Measurements from ENCODE around the gene LIPK. TPM values are rescaled to one million over a fixed set of nuclear protein-coding genes. Genes with fewer than 3 reads are reported as not detected.
"Not testable (repeated sequence)": the region's sequence is repeated elsewhere in the genome, so short reads cannot be mapped to it uniquely, and the experiment has no call there.

LIPK gene
- total RNA-seq, 6 experiments from 2014 or later, result not detected

- no peaks in the 10 kb centered on the region for H3K9me3 Mint-ChIP-seq
- no peak overlapping the region for H3K4me3 Mint-ChIP-seq
- no peaks in the 10 kb centered on the region for H3K36me3 Mint-ChIP-seq (ENCODE audit: low read depth)
- H3K4me1 Mint-ChIP-seq (ENCODE audit: low read depth), result peaks cover 15% of the 10 kb centered on the region
- TF ChIP-seq CTCF (IDR thresholded peaks at IDR 0.05), result no peak
- no peak overlapping the region for H3K27ac Mint-ChIP-seq
- DNase-seq, result no peak
- H3K27me3 Mint-ChIP-seq (ENCODE audit: insufficient read depth), result no peaks in the 10 kb centered on the region; the same call in 1 of the 2 replicates
Observed at GRCh38 chr10:88733215-88733614, 27.2 kb downstream of the LIPK start.

- Mint-ChIP-seq H3K4me1 (ENCODE audit: low read depth) (peaks cover 15% of the 10 kb centered on the region), H3K27ac (peak overlapping the region; percentile 67), H3K36me3 (ENCODE audit: low read depth) (no peaks in the 10 kb centered on the region), H3K27me3 (ENCODE audit: insufficient read depth) (peaks cover 7% of the 10 kb centered on the region; the same call in 1 of the 2 replicates), H3K9me3 (no peaks in the 10 kb centered on the region), H3K4me3 (no peak overlapping the region; the same call in 1 of the 2 replicates)
- TF ChIP-seq CTCF (IDR thresholded peaks at IDR 0.05), result no peak
- DNase-seq, result peak; percentile 12
Observed at GRCh38 chr10:88735661-88736060, 29.6 kb downstream of the LIPK start.

GRCh38 chr10:88741921-88742320 is 35.9 kb downstream of the LIPK start:
- not testable (repeated sequence) for H3K4me1 Mint-ChIP-seq (ENCODE audit: low read depth); H3K4me3 Mint-ChIP-seq; H3K36me3 Mint-ChIP-seq (ENCODE audit: low read depth); DNase-seq; H3K9me3 Mint-ChIP-seq; H3K27ac Mint-ChIP-seq
- peaks cover 25% of the 10 kb centered on the region for H3K27me3 Mint-ChIP-seq (ENCODE audit: insufficient read depth)

- H3K27ac Mint-ChIP-seq, result no peak overlapping the region
- no peaks in the 10 kb centered on the region for H3K36me3 Mint-ChIP-seq (ENCODE audit: low read depth)
- DNase-seq, result no peak
- H3K4me3 Mint-ChIP-seq, result no peak overlapping the region
- H3K27me3 Mint-ChIP-seq (ENCODE audit: insufficient read depth), result peaks cover 29% of the 10 kb centered on the region
- H3K4me1 Mint-ChIP-seq (ENCODE audit: low read depth), result no peaks in the 10 kb centered on the region
- TF ChIP-seq CTCF (IDR thresholded peaks at IDR 0.05), result no peak
- H3K9me3 Mint-ChIP-seq, result peaks cover 10% of the 10 kb centered on the region
Observed at GRCh38 chr10:88742448-88742847, 36.4 kb downstream of the LIPK start.

- H3K9me3 Mint-ChIP-seq, result peaks cover 14% of the 10 kb centered on the region
- no peak overlapping the region for H3K27ac Mint-ChIP-seq
- H3K4me3 Mint-ChIP-seq, result no peak overlapping the region
- H3K36me3 Mint-ChIP-seq (ENCODE audit: low read depth), result no peaks in the 10 kb centered on the region
- no peak for DNase-seq
- TF ChIP-seq CTCF (IDR thresholded peaks at IDR 0.05), result no peak
- no peaks in the 10 kb centered on the region for H3K4me1 Mint-ChIP-seq (ENCODE audit: low read depth)
- H3K27me3 Mint-ChIP-seq (ENCODE audit: insufficient read depth), result peaks cover 29% of the 10 kb centered on the region
Observed at GRCh38 chr10:88744002-88744401, 38.0 kb downstream of the LIPK start.

GRCh38 chr10:88745633-88746032 is 39.6 kb downstream of the LIPK start:
- Mint-ChIP-seq H3K9me3 (peaks cover 21% of the 10 kb centered on the region), H3K36me3 (ENCODE audit: low read depth) (0 out of 2 replicates have a peak, but pooled peaks cover 6% of the 10 kb centered on the region), H3K4me1 (ENCODE audit: low read depth) (no peaks in the 10 kb centered on the region), H3K27ac (no peak overlapping the region), H3K27me3 (ENCODE audit: insufficient read depth) (peaks cover 24% of the 10 kb centered on the region), H3K4me3 (no peak overlapping the region)
- TF ChIP-seq CTCF (IDR thresholded peaks at IDR 0.05), result no peak
- DNase-seq, result no peak

Measured in HFFc6 (cell line).